SU-DHL-6 (cell line): Measurements from ENCODE around the gene ALDH1L2.

Experiments
- EZH2phosphoT487 ChIP-seq: fragments of 200-600 bp; sonication (generic), shearing (Covaris generic); conservative IDR thresholded peaks from 2 replicates; pipeline ENCODE4 v1.6.1; 2018; ENCODE audit warnings: mild to moderate bottlenecking, antibody characterized with exemption, low read length, moderate library complexity, mixed read lengths
- TF ChIP-seq, protein P1 (sequence below): fragments of 200-600 bp; sonication (generic); IDR thresholded peaks from one replicate; pipeline ENCODE4 v1.5.1; 2017; ENCODE audit warnings: antibody characterized with exemption, mild to moderate bottlenecking, low read length, moderate library complexity; ENCODE audit not compliant: insufficient read depth, poor library complexity, severe bottlenecking

- TF ChIP-seq, protein P1, sequence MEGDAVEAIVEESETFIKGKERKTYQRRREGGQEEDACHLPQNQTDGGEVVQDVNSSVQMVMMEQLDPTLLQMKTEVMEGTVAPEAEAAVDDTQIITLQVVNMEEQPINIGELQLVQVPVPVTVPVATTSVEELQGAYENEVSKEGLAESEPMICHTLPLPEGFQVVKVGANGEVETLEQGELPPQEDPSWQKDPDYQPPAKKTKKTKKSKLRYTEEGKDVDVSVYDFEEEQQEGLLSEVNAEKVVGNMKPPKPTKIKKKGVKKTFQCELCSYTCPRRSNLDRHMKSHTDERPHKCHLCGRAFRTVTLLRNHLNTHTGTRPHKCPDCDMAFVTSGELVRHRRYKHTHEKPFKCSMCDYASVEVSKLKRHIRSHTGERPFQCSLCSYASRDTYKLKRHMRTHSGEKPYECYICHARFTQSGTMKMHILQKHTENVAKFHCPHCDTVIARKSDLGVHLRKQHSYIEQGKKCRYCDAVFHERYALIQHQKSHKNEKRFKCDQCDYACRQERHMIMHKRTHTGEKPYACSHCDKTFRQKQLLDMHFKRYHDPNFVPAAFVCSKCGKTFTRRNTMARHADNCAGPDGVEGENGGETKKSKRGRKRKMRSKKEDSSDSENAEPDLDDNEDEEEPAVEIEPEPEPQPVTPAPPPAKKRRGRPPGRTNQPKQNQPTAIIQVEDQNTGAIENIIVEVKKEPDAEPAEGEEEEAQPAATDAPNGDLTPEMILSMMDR: no peak
- no peak for TF ChIP-seq EZH2phosphoT487
Observed at GRCh38 chr12:105120551-105120950, 36.3 kb upstream of the ALDH1L2 start.
